Chondrocyte (in vitro differentiated cells): ENCODE data around the gene PPFIA1. TPM values are rescaled to one million over a fixed set of nuclear protein-coding genes. Genes with fewer than 3 reads are reported as not detected.

Source experiments
- DNase-seq: peaks from one replicate; pipeline ENCODE4 v3.0.0; 2021; ENCODE audit warnings: mixed read lengths, low spot score
- H3K27ac Mint-ChIP-seq: one replicate; pipeline ENCODE4 v1.8.0; 2021; ENCODE audit warnings: mild to moderate bottlenecking, moderate library complexity, mixed read lengths; ENCODE audit not compliant: unreplicated experiment
- H3K27me3 Mint-ChIP-seq: 2 replicates; pipeline ENCODE4 v1.8.0; 2021; ENCODE audit warnings: low read depth, mixed read lengths
- H3K36me3 Mint-ChIP-seq: 2 replicates; pipeline ENCODE4 v1.8.0; 2021; ENCODE audit warnings: low read depth, mixed read lengths
- H3K4me1 Mint-ChIP-seq: 2 replicates; pipeline ENCODE4 v1.8.0; 2021; ENCODE audit warnings: low read depth, mild to moderate bottlenecking, mixed read lengths
- H3K4me3 Mint-ChIP-seq: one replicate; pipeline ENCODE4 v1.8.0; 2021; ENCODE audit warnings: mild to moderate bottlenecking, moderate library complexity, mixed read lengths; ENCODE audit not compliant: unreplicated experiment
- H3K9me3 Mint-ChIP-seq: 2 replicates; pipeline ENCODE4 v1.8.0; 2021; ENCODE audit warnings: low read depth, mixed read lengths
- total RNA-seq: library from RNA; stranded (reverse); gene quantifications from 3 replicates; pipeline ENCODE4 v1.2.1, GENCODE V29; 2021
- TF ChIP-seq, protein P1 (sequence below): fragments of 200-600 bp; sonication (generic); IDR thresholded peaks from 2 replicates; pipeline ENCODE4 v1.5.0; 2021; ENCODE audit warnings: antibody characterized with exemption, mild to moderate bottlenecking, moderate library complexity

PPFIA1 gene
- total RNA-seq, 1 donor from 2014 or later, result 63.5 TPM

DNA sequence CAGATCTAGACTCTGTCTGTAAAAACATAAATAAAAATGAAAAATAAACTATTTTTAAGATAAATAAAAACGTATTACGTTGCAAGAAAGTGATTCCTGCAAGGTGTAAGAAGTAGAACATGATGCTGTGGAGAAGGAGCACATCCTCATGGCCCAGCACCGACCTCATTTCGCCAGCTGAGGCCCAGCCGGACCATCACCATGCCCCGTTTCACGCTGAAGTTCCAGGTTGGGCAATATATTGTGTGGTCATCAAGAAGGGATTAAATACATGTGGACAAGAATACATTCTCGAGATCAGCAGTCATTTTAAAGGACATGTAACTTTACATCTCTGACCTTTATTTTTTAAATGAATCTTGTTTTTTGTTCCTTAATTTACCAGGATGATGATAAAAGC lies 107.2 kb downstream of the PPFIA1 start:
- Mint-ChIP-seq H3K36me3 (peaks cover 16% of the 10 kb centered on the region), H3K27ac (peak overlapping the region; percentile 1), H3K9me3 (no peaks in the 10 kb centered on the region), H3K4me1 (peaks cover 13% of the 10 kb centered on the region), H3K27me3 (no peaks in the 10 kb centered on the region), H3K4me3 (no peak overlapping the region)
- DNase-seq, result peak; percentile 36
- TF ChIP-seq, protein P1, sequence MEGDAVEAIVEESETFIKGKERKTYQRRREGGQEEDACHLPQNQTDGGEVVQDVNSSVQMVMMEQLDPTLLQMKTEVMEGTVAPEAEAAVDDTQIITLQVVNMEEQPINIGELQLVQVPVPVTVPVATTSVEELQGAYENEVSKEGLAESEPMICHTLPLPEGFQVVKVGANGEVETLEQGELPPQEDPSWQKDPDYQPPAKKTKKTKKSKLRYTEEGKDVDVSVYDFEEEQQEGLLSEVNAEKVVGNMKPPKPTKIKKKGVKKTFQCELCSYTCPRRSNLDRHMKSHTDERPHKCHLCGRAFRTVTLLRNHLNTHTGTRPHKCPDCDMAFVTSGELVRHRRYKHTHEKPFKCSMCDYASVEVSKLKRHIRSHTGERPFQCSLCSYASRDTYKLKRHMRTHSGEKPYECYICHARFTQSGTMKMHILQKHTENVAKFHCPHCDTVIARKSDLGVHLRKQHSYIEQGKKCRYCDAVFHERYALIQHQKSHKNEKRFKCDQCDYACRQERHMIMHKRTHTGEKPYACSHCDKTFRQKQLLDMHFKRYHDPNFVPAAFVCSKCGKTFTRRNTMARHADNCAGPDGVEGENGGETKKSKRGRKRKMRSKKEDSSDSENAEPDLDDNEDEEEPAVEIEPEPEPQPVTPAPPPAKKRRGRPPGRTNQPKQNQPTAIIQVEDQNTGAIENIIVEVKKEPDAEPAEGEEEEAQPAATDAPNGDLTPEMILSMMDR, result no peak

DNA sequence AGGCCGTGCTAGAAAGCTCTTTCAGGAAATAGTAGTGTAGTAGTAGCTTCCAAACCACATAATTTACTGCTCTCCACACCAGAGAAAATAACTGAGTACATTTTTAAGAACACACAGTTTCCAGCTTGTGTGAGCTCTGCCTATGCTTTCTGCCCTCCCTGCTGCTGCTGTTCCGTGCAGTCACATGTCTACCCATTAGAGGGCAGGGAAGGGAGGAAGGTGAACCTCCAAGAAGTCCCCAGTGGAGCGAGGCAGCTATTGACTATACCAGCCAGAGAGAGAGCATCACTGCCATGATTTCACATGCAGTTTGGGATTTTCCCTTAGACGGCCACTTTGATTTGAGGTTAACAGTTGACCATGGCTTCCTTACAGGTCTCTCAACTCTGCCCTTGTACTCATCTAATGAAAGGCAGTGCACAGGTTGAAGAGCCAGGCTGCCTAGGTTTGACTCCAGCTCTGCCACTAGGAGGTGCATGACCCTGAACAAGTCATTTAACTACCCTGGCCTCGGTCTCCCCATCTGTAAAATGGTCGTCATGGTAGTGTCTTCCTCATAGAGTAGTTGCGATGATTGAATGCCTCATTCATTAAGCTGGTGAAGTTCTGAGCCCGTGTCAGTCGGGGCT lies 108.1 kb downstream of the PPFIA1 start:
- Mint-ChIP-seq H3K9me3 (no peaks in the 10 kb centered on the region), H3K36me3 (peaks cover 13% of the 10 kb centered on the region), H3K4me3 (no peak overlapping the region), H3K27ac (peak overlapping the region; percentile 3), H3K4me1 (peaks cover 16% of the 10 kb centered on the region), H3K27me3 (no peaks in the 10 kb centered on the region)
- TF ChIP-seq, protein P1, result peak; percentile 38
- peak; percentile 22 for DNase-seq

DNA sequence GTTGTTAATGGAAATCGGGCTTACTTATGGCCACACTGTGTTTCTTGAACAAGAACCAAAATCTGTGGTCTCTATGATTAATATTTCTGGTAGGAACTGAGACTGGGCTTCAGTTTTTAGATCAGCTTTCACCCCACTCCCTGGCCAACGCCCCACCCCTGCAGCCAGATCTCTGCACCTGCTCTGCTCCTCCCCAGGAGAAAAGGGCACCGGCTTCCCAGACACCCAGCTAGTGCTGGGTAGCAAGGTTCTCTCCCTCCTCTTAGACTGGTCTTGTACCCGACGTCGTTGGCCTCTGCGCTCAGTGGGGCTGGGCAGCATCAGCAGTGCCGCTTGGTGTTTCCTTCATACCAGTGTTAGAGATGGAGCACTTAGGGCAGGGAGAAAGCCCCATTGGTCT lies 110.9 kb downstream of the PPFIA1 start:
- peak; percentile 61 for DNase-seq
- H3K4me1 Mint-ChIP-seq, result peaks cover 16% of the 10 kb centered on the region
- H3K36me3 Mint-ChIP-seq, result peaks cover 15% of the 10 kb centered on the region
- H3K4me3 Mint-ChIP-seq, result no peak overlapping the region
- H3K27ac Mint-ChIP-seq, result peak overlapping the region; percentile 85
- TF ChIP-seq, protein P1, result no peak
- H3K27me3 Mint-ChIP-seq, result no peaks in the 10 kb centered on the region
- no peaks in the 10 kb centered on the region for H3K9me3 Mint-ChIP-seq

- Mint-ChIP-seq H3K9me3 (no peaks in the 10 kb centered on the region), H3K4me3 (no peak overlapping the region), H3K4me1 (peaks cover 16% of the 10 kb centered on the region), H3K27me3 (no peaks in the 10 kb centered on the region), H3K27ac (peak overlapping the region; percentile 85), H3K36me3 (peaks cover 13% of the 10 kb centered on the region)
- DNase-seq, result peak; percentile 36
- TF ChIP-seq, protein P1, result peak; percentile 43
Observed at GRCh38 chr11:70381872-70382861, 111.7 kb downstream of the PPFIA1 start.
